MM.1S (cell line): ENCODE data around the gene ARHGAP25.
A peak's percentile ranks its signal among the peaks of the same experiment; 100 is the strongest.

Experiments
- DNase-seq: peaks from one replicate; pipeline ENCODE4 v3.0.0-alpha.2; 2015
- H2AFZ ChIP-seq: fragments of 300-600 bp; sonication (generic); 2 replicates; pipeline ENCODE4 v1.6.0; 2016; ENCODE audit warnings: antibody characterized with exemption, low read length
- H3F3A ChIP-seq: fragments of 300-600 bp; sonication (generic); 2 replicates; pipeline ENCODE4 v1.6.1; 2016; ENCODE audit warnings: mild to moderate bottlenecking, antibody characterized with exemption, low read length, moderate library complexity, mixed read lengths; ENCODE audit not compliant: insufficient read depth
- H3K27ac ChIP-seq: fragments of 300-600 bp; sonication (generic); 2 replicates; pipeline ENCODE4 v1.5.1; 2016; ENCODE audit warnings: mild to moderate bottlenecking, low read length
- H3K27me3 ChIP-seq: fragments of 300-600 bp; sonication (generic); replicated peaks from 2 replicates; pipeline ENCODE4 v1.6.0; 2016; ENCODE audit warnings: low read length; ENCODE audit not compliant: insufficient read depth
- H3K36me3 ChIP-seq: fragments of 300-600 bp; sonication (generic); replicated peaks from 2 replicates; pipeline ENCODE4 v1.6.1; 2016; ENCODE audit warnings: mild to moderate bottlenecking, low read length, mixed read lengths; ENCODE audit not compliant: insufficient read depth
- H3K4me1 ChIP-seq: fragments of 300-600 bp; sonication (generic); 2 replicates; pipeline ENCODE4 v1.6.1; 2016; ENCODE audit warnings: low read length, mixed read lengths
- H3K4me2 ChIP-seq: fragments of 300-600 bp; sonication (generic); 2 replicates; pipeline ENCODE4 v1.6.0; 2016; ENCODE audit warnings: low read depth, low read length
- H3K4me3 ChIP-seq: fragments of 300-600 bp; sonication (generic); 2 replicates; pipeline ENCODE4 v1.5.1; 2016; ENCODE audit warnings: low read length, mixed read lengths
- H3K79me2 ChIP-seq: fragments of 300-600 bp; sonication (generic); 2 replicates; pipeline ENCODE4 v1.6.1; 2016; ENCODE audit warnings: mixed run types, low read length, mixed read lengths
- H3K9ac ChIP-seq: fragments of 300-600 bp; sonication (generic); 2 replicates; pipeline ENCODE4 v1.6.1; 2016; ENCODE audit warnings: low read length, mixed read lengths
- H3K9me2 ChIP-seq: fragments of 300-600 bp; sonication (generic); replicated peaks from 2 replicates; pipeline ENCODE4 v1.6.1; 2016; ENCODE audit warnings: mild to moderate bottlenecking, low read length, mixed read lengths; ENCODE audit not compliant: insufficient read depth
- H3K9me3 ChIP-seq: fragments of 300-600 bp; sonication (generic); replicated peaks from 2 replicates; pipeline ENCODE4 v1.6.1; 2016; ENCODE audit warnings: mild to moderate bottlenecking, low read length, mixed read lengths; ENCODE audit not compliant: insufficient read depth
- H4K20me1 ChIP-seq: fragments of 300-600 bp; sonication (generic); 2 replicates; pipeline ENCODE4 v1.6.1; 2016; ENCODE audit warnings: mild to moderate bottlenecking, low read length, moderate library complexity, mixed read lengths; ENCODE audit not compliant: insufficient read depth
- CTCF ChIP-seq: fragments of 300-600 bp; sonication (generic); IDR thresholded peaks from 2 replicates; pipeline ENCODE4 v1.5.1; 2016; ENCODE audit warnings: antibody characterized with exemption, low read length, mixed read lengths
- EZH2 ChIP-seq: fragments of 300-600 bp; sonication (generic); optimal IDR thresholded peaks from 2 replicates; pipeline ENCODE3; 2017; ENCODE audit warnings: low read depth, mild to moderate bottlenecking, antibody characterized with exemption, low read length, mixed read lengths
- EZH2phosphoT487 ChIP-seq: fragments of 300-600 bp; sonication (generic); IDR thresholded peaks from 2 replicates; pipeline ENCODE4 v1.6.1; 2018; ENCODE audit warnings: antibody characterized with exemption, low read length

ARHGAP25 gene

GRCh38 chr2:68833162-68833561 lies 98.6 kb downstream of the ARHGAP25 start:
- Histone ChIP-seq H3K79me2 (no peaks in the 10 kb centered on the region), H3F3A (peaks cover 43% of the 10 kb centered on the region), H3K9ac (peak overlapping the region; percentile 52; the same call in 1 of the 2 replicates), H3K36me3 (no peaks in the 10 kb centered on the region), H2AFZ (no peak overlapping the region), H3K4me3 (peak overlapping the region; percentile 13; the same call in 1 of the 2 replicates), H3K27ac (peak overlapping the region; percentile 92), H3K9me3 (no peaks in the 10 kb centered on the region), H3K4me2 (peak overlapping the region; percentile 83), H4K20me1 (no peaks in the 10 kb centered on the region), H3K9me2 (no peaks in the 10 kb centered on the region), H3K4me1 (peaks cover 66% of the 10 kb centered on the region), H3K27me3 (no peaks in the 10 kb centered on the region)
- TF ChIP-seq EZH2 (no peak), CTCF (no peak), EZH2phosphoT487 (no peak)
- DNase-seq: no peak

- Histone ChIP-seq H4K20me1 (no peaks in the 10 kb centered on the region), H3K27me3 (no peaks in the 10 kb centered on the region), H3K9me3 (no peaks in the 10 kb centered on the region), H3K4me1 (peaks cover 71% of the 10 kb centered on the region), H3K4me2 (no peak overlapping the region), H3K4me3 (no peak overlapping the region), H3K36me3 (no peaks in the 10 kb centered on the region), H3K9ac (no peak overlapping the region), H3K79me2 (no peaks in the 10 kb centered on the region), H3F3A (peaks cover 44% of the 10 kb centered on the region), H3K27ac (no peak overlapping the region), H3K9me2 (no peaks in the 10 kb centered on the region), H2AFZ (no peak overlapping the region)
- no peak for DNase-seq
- TF ChIP-seq EZH2phosphoT487: no peak
- no peak for TF ChIP-seq EZH2
- no peak for TF ChIP-seq CTCF
Observed at GRCh38 chr2:68834737-68835376, 100.2 kb downstream of the ARHGAP25 start.

- TF ChIP-seq CTCF (no peak), EZH2phosphoT487 (no peak), EZH2 (no peak)
- H3K79me2 ChIP-seq: no peaks in the 10 kb centered on the region
- H3K9ac ChIP-seq: no peak overlapping the region
- H3K4me3 ChIP-seq: no peak overlapping the region
- peaks cover 44% of the 10 kb centered on the region for H3F3A ChIP-seq
- no peaks in the 10 kb centered on the region for H4K20me1 ChIP-seq
- H3K4me2 ChIP-seq: no peak overlapping the region
- peaks cover 72% of the 10 kb centered on the region for H3K4me1 ChIP-seq
- no peak overlapping the region for H2AFZ ChIP-seq
- H3K27me3 ChIP-seq: no peaks in the 10 kb centered on the region
- H3K9me2 ChIP-seq: no peaks in the 10 kb centered on the region
- no peaks in the 10 kb centered on the region for H3K9me3 ChIP-seq
- no peak for DNase-seq
- H3K27ac ChIP-seq: no peak overlapping the region
- H3K36me3 ChIP-seq: no peaks in the 10 kb centered on the region
Observed at GRCh38 chr2:68835621-68836020, 101.0 kb downstream of the ARHGAP25 start.
